Measurements from ENCODE around the gene SNRPD3.
A peak's percentile ranks its signal among the peaks of the same experiment; 100 is the strongest.

SNRPD3 gene

GRCh38 chr22:24576778-24577177, 21.0 kb downstream of the SNRPD3 start:
- no peak for DNase-seq

GRCh38 chr22:24578355-24579257, 22.8 kb downstream of the SNRPD3 start:
- DNase-seq, result no peak

- DNase-seq, result no peak
These were observed 23.4 kb downstream of the SNRPD3 start for GRCh38 chr22:24579258-24579601.

- DNase-seq, result no peak
These were observed 24.5 kb downstream of the SNRPD3 start for GRCh38 chr22:24580276-24580675.

- no peak for DNase-seq
These were observed 26.4 kb downstream of the SNRPD3 start for GRCh38 chr22:24582056-24582814.

GRCh38 chr22:24583221-24584165, 27.7 kb downstream of the SNRPD3 start:
- no peak for DNase-seq

DNA sequence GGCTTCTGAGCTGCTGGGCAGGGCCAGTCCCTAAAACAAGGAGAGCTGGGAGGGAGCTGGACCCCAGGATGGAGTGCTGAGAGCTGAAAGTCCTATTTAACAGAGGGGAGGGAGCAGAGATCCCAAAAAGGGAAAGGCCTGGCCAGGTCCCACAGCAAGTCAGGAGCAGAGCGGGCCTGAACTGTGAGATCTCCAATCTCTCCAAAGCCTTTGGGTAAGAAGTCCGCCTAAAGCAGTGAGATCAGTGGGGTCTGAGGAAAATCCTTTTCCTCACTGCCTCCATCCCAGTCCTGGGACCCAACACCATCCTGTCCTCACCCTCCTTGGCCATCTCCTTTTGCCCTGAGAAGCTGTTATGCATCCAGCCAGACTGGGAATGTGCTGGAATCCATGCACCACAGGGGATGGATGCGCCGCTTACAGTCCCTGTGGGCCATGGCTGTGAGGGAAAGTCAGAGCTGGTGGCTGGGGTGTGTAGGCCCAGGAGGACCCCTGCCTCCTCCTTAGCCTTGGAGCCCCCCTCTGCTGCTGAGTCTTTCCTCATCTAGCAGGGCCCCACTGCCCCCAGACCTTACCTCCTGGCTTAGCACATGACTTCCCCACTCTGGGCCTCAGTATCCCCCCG, 28.5 kb downstream of the SNRPD3 start:
- DNase-seq, result no peak

- no peak for DNase-seq
These were observed 29.1 kb downstream of the SNRPD3 start for GRCh38 chr22:24584871-24585411.

DNA sequence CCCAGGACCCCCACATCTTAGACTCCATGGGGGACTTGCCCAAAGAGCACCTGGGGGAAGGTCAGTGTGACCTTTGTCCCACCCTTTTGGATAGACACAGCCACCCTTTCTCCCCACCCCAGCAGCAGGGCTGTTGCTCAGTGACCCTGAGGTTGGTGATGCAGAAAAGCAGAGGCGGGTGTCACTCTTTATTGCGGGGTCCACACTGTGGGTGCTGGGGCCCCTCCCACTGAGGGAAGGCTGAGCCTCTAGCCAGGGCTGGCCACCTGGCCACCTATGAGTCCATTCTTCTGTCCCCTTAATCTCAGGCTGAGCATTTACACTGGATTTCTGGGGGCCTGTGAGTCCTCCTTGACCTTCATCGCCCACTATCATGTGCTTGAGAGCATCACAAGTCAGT, 29.7 kb downstream of the SNRPD3 start:
- DNase-seq, result no peak

- no peak for DNase-seq
These were observed 30.2 kb downstream of the SNRPD3 start for GRCh38 chr22:24585927-24586546.

- DNase-seq, result no peak
These were observed 31.5 kb downstream of the SNRPD3 start for GRCh38 chr22:24587251-24587650.

DNA sequence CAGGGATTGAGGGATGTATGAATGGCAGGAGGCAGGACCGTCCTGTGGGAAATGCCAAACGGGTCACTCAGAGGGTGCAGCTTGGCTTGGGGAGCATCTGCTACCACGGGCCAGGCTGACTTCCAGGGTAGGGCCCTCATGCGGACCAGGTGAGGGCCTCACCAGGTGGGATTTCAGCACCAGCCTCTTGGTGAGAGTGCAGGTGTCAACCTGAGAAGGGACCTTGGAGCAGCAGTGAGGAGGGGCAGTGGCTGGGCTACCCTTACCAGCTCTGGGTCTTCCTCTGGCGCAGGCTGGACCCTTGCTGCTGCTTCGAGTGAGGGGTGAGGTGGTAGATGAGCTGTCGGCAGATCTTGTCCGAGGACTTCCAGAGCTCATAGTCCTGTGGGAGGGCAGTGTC, 32.1 kb downstream of the SNRPD3 start:
- no peak for DNase-seq

- DNase-seq, result no peak
These were observed 32.6 kb downstream of the SNRPD3 start for GRCh38 chr22:24588381-24588756.

DNA sequence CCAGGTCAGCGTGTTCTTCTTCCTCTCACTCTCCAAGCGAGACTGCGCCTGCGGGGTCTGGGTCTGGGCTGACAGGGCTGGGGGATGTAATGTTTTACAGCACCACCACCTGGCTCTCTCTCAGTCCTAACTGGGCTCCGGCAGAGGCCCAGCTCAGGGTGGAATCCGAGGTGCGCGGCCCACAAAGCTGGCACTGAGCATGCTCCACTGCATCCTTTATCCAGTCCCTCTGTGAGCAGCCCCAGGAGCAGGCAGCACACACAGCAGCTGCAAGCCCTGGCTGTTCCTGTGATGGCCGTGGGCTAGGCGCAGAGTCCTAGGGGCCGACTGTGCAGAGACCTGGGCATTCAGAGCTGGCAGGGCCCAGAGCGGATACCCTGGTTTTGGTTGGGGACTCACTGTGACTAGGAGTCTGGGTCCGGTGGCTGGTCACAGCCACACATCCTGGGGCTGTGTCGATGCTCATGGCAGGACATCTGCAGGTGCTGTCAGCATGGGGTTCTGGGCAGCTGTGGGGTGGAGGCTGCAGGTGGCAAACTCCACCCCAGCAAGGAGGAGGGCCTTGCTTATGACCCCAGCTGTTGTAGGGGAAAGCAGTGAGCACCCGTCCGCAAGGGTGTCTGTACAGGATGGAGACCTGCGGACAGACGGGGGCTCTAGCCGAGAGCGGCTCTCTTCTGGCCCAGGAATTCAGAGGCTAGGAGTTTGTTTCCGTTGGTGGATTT, 33.1 kb downstream of the SNRPD3 start:
- no peak for DNase-seq

- DNase-seq, result no peak
These were observed 33.8 kb downstream of the SNRPD3 start for GRCh38 chr22:24589518-24590030.

DNA sequence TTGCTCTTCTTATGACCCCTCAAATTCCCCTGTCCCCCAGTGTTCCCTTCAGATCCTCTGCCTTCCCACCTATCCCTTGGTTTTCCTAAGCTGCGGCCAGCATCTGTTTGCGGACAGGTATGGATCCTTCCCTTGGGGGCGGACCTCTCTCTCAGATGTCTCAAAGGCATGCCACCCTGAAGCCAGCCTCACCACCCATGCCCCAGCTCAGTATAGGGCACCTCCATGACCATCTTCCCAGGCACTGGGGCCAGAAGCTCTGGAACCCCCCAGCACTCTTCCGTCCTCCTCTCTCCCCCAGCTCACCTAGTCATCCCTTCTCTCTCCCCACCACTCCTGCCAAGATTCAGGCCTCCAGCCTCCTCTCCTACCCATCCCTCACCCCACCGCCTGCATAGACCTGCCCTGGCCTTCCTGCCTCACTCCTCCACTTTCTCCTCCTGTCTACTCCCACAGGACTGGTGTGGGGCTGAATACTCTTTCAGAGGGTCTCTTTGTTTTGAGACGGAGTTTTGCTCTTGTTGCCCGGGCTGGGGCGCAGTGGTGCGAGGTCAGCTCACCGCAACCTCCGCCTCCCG, 34.9 kb downstream of the SNRPD3 start:
- no peak for DNase-seq

- DNase-seq, result no peak
These were observed 35.6 kb downstream of the SNRPD3 start for GRCh38 chr22:24591286-24591830.

- peak in 1 of 2 donors; percentile 21 for DNase-seq
These were observed 36.5 kb downstream of the SNRPD3 start for GRCh38 chr22:24592058-24592850.

GRCh38 chr22:24592851-24593558, 37.2 kb downstream of the SNRPD3 start, which contains the start of gene LRRC75B:
LRRC75B (minus strand) TSS chr22:24593073; CDS start chr22:24593039, 34 bp downstream.
- peak in 1 of 2 donors; percentile 65 for DNase-seq
